Activated CD4-positive, alpha-beta memory T cell treated with anti-CD3 and anti-CD28 coated beads for 36 hours (primary cell): ENCODE results near the gene SLC25A17. TPM values are rescaled to one million over a fixed set of nuclear protein-coding genes. Genes with fewer than 3 reads are reported as not detected.

Source experiments
- CTCF ChIA-PET: fragments of 350-600 bp; sonication (Branson Sonifier 250); formaldehyde crosslinking; loops from one replicate; lab custom pipeline; 2021; ENCODE audit warnings: antibody characterized with exemption, inconsistent platforms; lab: Charles Lee
- POLR2A ChIA-PET: fragments of 350-600 bp; sonication (Branson Sonifier 250); formaldehyde crosslinking; loops from one replicate; lab custom pipeline; 2021; ENCODE audit warnings: antibody characterized with exemption; lab: Charles Lee
- DNase-seq: peaks from one replicate; pipeline ENCODE4 v3.0.0-alpha.2; 2020
- H3K27ac Mint-ChIP-seq: one replicate; pipeline ENCODE4 v1.8.0; 2021; ENCODE audit warnings: mixed read lengths
- H3K27me3 Mint-ChIP-seq: one replicate; pipeline ENCODE4 v1.8.0; 2021; ENCODE audit warnings: mixed read lengths
- H3K36me3 Mint-ChIP-seq: one replicate; pipeline ENCODE4 v1.8.0; 2021; ENCODE audit warnings: mixed read lengths
- H3K4me1 Mint-ChIP-seq: one replicate; pipeline ENCODE4 v1.8.0; 2021; ENCODE audit warnings: low read depth, mixed read lengths
- H3K4me3 Mint-ChIP-seq: one replicate; pipeline ENCODE4 v1.8.0; 2021; ENCODE audit warnings: mild to moderate bottlenecking, mixed read lengths
- H3K9me3 Mint-ChIP-seq: one replicate; pipeline ENCODE4 v1.8.0; 2021; ENCODE audit warnings: mixed read lengths
- intact Hi-C: fragments of 100-400 bp; cut with micrococcal nuclease; formaldehyde crosslinking; loops from one replicate; pipeline ENCODE4 v1.15.1; 2023
- total RNA-seq, 2 experiments: library from RNA; stranded (reverse); gene quantifications; one replicate each; pipeline ENCODE4 v1.2.3, GENCODE V29; 2021

Gene SLC25A17
- total RNA-seq, 2 experiments from 2014 or later, result 29.3 to 30.8 TPM

GRCh38 chr22:40818192-40818746 lies 877 bp downstream of the SLC25A17 start:
- H3K27ac Mint-ChIP-seq, result peak overlapping the region; percentile 76
- peaks cover 35% of the 10 kb centered on the region for H3K4me1 Mint-ChIP-seq
- H3K27me3 Mint-ChIP-seq, result no peaks in the 10 kb centered on the region
- peaks cover 9% of the 10 kb centered on the region for H3K36me3 Mint-ChIP-seq
- peak overlapping the region; percentile 92 for H3K4me3 Mint-ChIP-seq
- DNase-seq, result no peak
- CTCF ChIA-PET, result interaction anchor here (1.2 to 5.1 kb wide), 6 partner anchors 13 to 135 kb away, joined by 3 to 23 read pairs (median 3); partner anchors contain the start of gene ST13
- no peaks in the 10 kb centered on the region for H3K9me3 Mint-ChIP-seq
- POLR2A ChIA-PET, result interaction anchor here (0.7 to 1.5 kb wide), 2 partner anchors 38 to 420 kb away, joined by 3 to 9 read pairs; partner anchors contain the start of genes ST13 and XPNPEP3
- intact Hi-C loops, result loop anchor here (2.0 to 10.0 kb wide), 2 partner anchors 103 to 273 kb away; no protein-coding TSS in a partner anchor

- no peak for DNase-seq
- ChIA-PET POLR2A (interaction anchor here (0.7 kb wide), 1 partner anchor 419 kb away, joined by 3 read pairs; no protein-coding TSS in a partner anchor), CTCF (interaction anchor here (1.2 to 5.1 kb wide), 5 partner anchors 17 to 135 kb away, joined by 3 to 23 read pairs (median 3); partner anchors contain the start of gene ST13)
- Mint-ChIP-seq H3K27me3 (no peaks in the 10 kb centered on the region), H3K4me3 (peak overlapping the region; percentile 92), H3K9me3 (no peaks in the 10 kb centered on the region), H3K36me3 (peaks cover 9% of the 10 kb centered on the region), H3K4me1 (peaks cover 35% of the 10 kb centered on the region), H3K27ac (peak overlapping the region; percentile 76)
- intact Hi-C loops, result loop anchor here (2.0 to 10.0 kb wide), 2 partner anchors 103 to 273 kb away; no protein-coding TSS in a partner anchor
Measured at GRCh38 chr22:40817737-40818136, 1.4 kb downstream of the SLC25A17 start.

- Mint-ChIP-seq H3K9me3 (no peaks in the 10 kb centered on the region), H3K36me3 (peaks cover 9% of the 10 kb centered on the region), H3K4me1 (peaks cover 27% of the 10 kb centered on the region), H3K4me3 (no peak overlapping the region), H3K27ac (no peak overlapping the region), H3K27me3 (no peaks in the 10 kb centered on the region)
- no peak for DNase-seq
- ChIA-PET POLR2A (no interaction called here), CTCF (no interaction called here)
- intact Hi-C loops, result loop anchor here (10.0 kb wide), 1 partner anchor 99 kb away; no protein-coding TSS in a partner anchor
Measured at GRCh38 chr22:40813912-40814315, 5.2 kb downstream of the SLC25A17 start.

- CTCF ChIA-PET, result no interaction called here
- H3K27me3 Mint-ChIP-seq, result no peaks in the 10 kb centered on the region
- POLR2A ChIA-PET, result no interaction called here
Measured at GRCh38 chr22:40808018-40808841, 10.9 kb downstream of the SLC25A17 start.

GRCh38 chr22:40806711-40807110 lies 12.4 kb downstream of the SLC25A17 start:
- Mint-ChIP-seq H3K4me3 (no peak overlapping the region), H3K9me3 (no peaks in the 10 kb centered on the region), H3K27me3 (no peaks in the 10 kb centered on the region), H3K27ac (no peak overlapping the region), H3K36me3 (peaks cover 3% of the 10 kb centered on the region), H3K4me1 (peaks cover 3% of the 10 kb centered on the region)
- intact Hi-C loops, result no loop called here
- no peak for DNase-seq
- ChIA-PET POLR2A (no interaction called here), CTCF (interaction anchor here (0.7 kb wide), 1 partner anchor 16 kb away, joined by 3 read pairs; no protein-coding TSS in a partner anchor)

More at GRCh38 chr22:40808018-40808841, 10.9 kb downstream of the SLC25A17 start:
- no peaks in the 10 kb centered on the region for H3K9me3 Mint-ChIP-seq
- peaks cover 3% of the 10 kb centered on the region for H3K4me1 Mint-ChIP-seq
- H3K36me3 Mint-ChIP-seq, result peaks cover 3% of the 10 kb centered on the region
- intact Hi-C loops, result no loop called here
- no peak overlapping the region for H3K27ac Mint-ChIP-seq
- H3K4me3 Mint-ChIP-seq, result no peak overlapping the region
- no peak for DNase-seq

GRCh38 chr22:40805699-40806203 lies 13.4 kb downstream of the SLC25A17 start:
- no peak overlapping the region for H3K4me3 Mint-ChIP-seq
- ChIA-PET CTCF (no interaction called here), POLR2A (no interaction called here)
- peaks cover 3% of the 10 kb centered on the region for H3K4me1 Mint-ChIP-seq
- H3K36me3 Mint-ChIP-seq, result peaks cover 3% of the 10 kb centered on the region
- H3K9me3 Mint-ChIP-seq, result no peaks in the 10 kb centered on the region
- no peak overlapping the region for H3K27ac Mint-ChIP-seq
- no peaks in the 10 kb centered on the region for H3K27me3 Mint-ChIP-seq
- intact Hi-C loops, result no loop called here
- DNase-seq, result no peak

GRCh38 chr22:40805239-40805638 lies 13.9 kb downstream of the SLC25A17 start:
- Mint-ChIP-seq H3K9me3 (no peaks in the 10 kb centered on the region), H3K4me3 (no peak overlapping the region), H3K4me1 (peaks cover 3% of the 10 kb centered on the region), H3K27ac (no peak overlapping the region), H3K36me3 (peaks cover 3% of the 10 kb centered on the region), H3K27me3 (no peaks in the 10 kb centered on the region)
- intact Hi-C loops, result no loop called here
- ChIA-PET POLR2A (no interaction called here), CTCF (interaction anchor here (0.6 kb wide), 1 partner anchor 121 kb away, joined by 4 read pairs; no protein-coding TSS in a partner anchor)
- DNase-seq, result no peak

- H3K9me3 Mint-ChIP-seq, result no peaks in the 10 kb centered on the region
- intact Hi-C loops, result no loop called here
- no peak overlapping the region for H3K27ac Mint-ChIP-seq
- no peak for DNase-seq
- H3K4me1 Mint-ChIP-seq, result peaks cover under 1% of the 10 kb centered on the region
- ChIA-PET POLR2A (no interaction called here), CTCF (no interaction called here)
- H3K36me3 Mint-ChIP-seq, result peaks cover 3% of the 10 kb centered on the region
- H3K27me3 Mint-ChIP-seq, result no peaks in the 10 kb centered on the region
- no peak overlapping the region for H3K4me3 Mint-ChIP-seq
Measured at GRCh38 chr22:40803321-40803720, 15.8 kb downstream of the SLC25A17 start.

GRCh38 chr22:40799008-40799407 lies 20.1 kb downstream of the SLC25A17 start:
- no peaks in the 10 kb centered on the region for H3K9me3 Mint-ChIP-seq
- intact Hi-C loops, result no loop called here
- no peaks in the 10 kb centered on the region for H3K27me3 Mint-ChIP-seq
- H3K4me3 Mint-ChIP-seq, result no peak overlapping the region
- ChIA-PET POLR2A (no interaction called here), CTCF (no interaction called here)
- no peak for DNase-seq
- H3K27ac Mint-ChIP-seq, result no peak overlapping the region
- H3K4me1 Mint-ChIP-seq, result no peaks in the 10 kb centered on the region
- H3K36me3 Mint-ChIP-seq, result peaks cover 5% of the 10 kb centered on the region

- H3K4me1 Mint-ChIP-seq, result no peaks in the 10 kb centered on the region
- intact Hi-C loops, result no loop called here
- no peak overlapping the region for H3K27ac Mint-ChIP-seq
- CTCF ChIA-PET, result no interaction called here
- H3K36me3 Mint-ChIP-seq, result peaks cover 17% of the 10 kb centered on the region
- DNase-seq, result no peak
- no peaks in the 10 kb centered on the region for H3K9me3 Mint-ChIP-seq
- no peaks in the 10 kb centered on the region for H3K27me3 Mint-ChIP-seq
- no peak overlapping the region for H3K4me3 Mint-ChIP-seq
- POLR2A ChIA-PET, result no interaction called here
Measured at GRCh38 chr22:40797427-40797826, 21.7 kb downstream of the SLC25A17 start.

- Mint-ChIP-seq H3K27ac (no peak overlapping the region), H3K27me3 (no peaks in the 10 kb centered on the region), H3K4me3 (no peak overlapping the region), H3K9me3 (no peaks in the 10 kb centered on the region), H3K4me1 (peaks cover 3% of the 10 kb centered on the region), H3K36me3 (peaks cover 29% of the 10 kb centered on the region)
- ChIA-PET CTCF (no interaction called here), POLR2A (no interaction called here)
- DNase-seq, result no peak
- intact Hi-C loops, result no loop called here
Measured at GRCh38 chr22:40792451-40792850, 26.7 kb downstream of the SLC25A17 start.

- POLR2A ChIA-PET, result no interaction called here
- no peaks in the 10 kb centered on the region for H3K27me3 Mint-ChIP-seq
- H3K27ac Mint-ChIP-seq, result no peak overlapping the region
- no peaks in the 10 kb centered on the region for H3K9me3 Mint-ChIP-seq
- intact Hi-C loops, result no loop called here
- CTCF ChIA-PET, result no interaction called here
- peaks cover 31% of the 10 kb centered on the region for H3K36me3 Mint-ChIP-seq
- no peak for DNase-seq
- no peak overlapping the region for H3K4me3 Mint-ChIP-seq
- peaks cover 3% of the 10 kb centered on the region for H3K4me1 Mint-ChIP-seq
Measured at GRCh38 chr22:40791241-40791640, 27.9 kb downstream of the SLC25A17 start.
